ENCODE results near the gene DDO.
"Not testable (repeated sequence)": the region's sequence is repeated elsewhere in the genome, so short reads cannot be mapped to it uniquely, and the experiment has no call there.

Gene DDO

GRCh38 chr6:110368284-110368683 is 47.1 kb downstream of the DDO start:
- DNase-seq (ENCODE audit: low read depth in 2 of 2): no peak

GRCh38 chr6:110367825-110368224 is 47.5 kb downstream of the DDO start:
- no peak for DNase-seq (ENCODE audit: low read depth in 2 of 2)

- DNase-seq (ENCODE audit: low read depth in 2 of 2): no peak
Measured at GRCh38 chr6:110366975-110367374, 48.4 kb downstream of the DDO start.

GRCh38 chr6:110366256-110366655 is 49.1 kb downstream of the DDO start:
- DNase-seq (ENCODE audit: low read depth in 2 of 2): no peak

GRCh38 chr6:110364364-110365105 is 50.8 kb downstream of the DDO start:
- no peak for DNase-seq (ENCODE audit: low read depth in 2 of 2)

- DNase-seq (ENCODE audit: low read depth in 2 of 2): no peak
Measured at GRCh38 chr6:110363748-110364147, 51.6 kb downstream of the DDO start.

GRCh38 chr6:110360676-110361075 is 54.7 kb downstream of the DDO start:
- DNase-seq (ENCODE audit: low read depth in 2 of 2): no peak

- DNase-seq (ENCODE audit: low read depth in 2 of 2): no peak
Measured at GRCh38 chr6:110359556-110359955, 55.8 kb downstream of the DDO start.

GRCh38 chr6:110358553-110359160 is 56.7 kb downstream of the DDO start:
- no peak for DNase-seq (ENCODE audit: low read depth in 2 of 2)

GRCh38 chr6:110357664-110358552 is 57.5 kb downstream of the DDO start, which contains the start of gene METTL24:
Gene METTL24 (minus strand): TSS chr6:110358349. CDS start chr6:110358272, 77 bp downstream.
- no peak for DNase-seq (ENCODE audit: low read depth in 2 of 2)

GRCh38 chr6:110357298-110357663 is 58.1 kb downstream of the DDO start:
- DNase-seq (ENCODE audit: low read depth in 2 of 2): no peak

GRCh38 chr6:110356778-110357177 is 58.6 kb downstream of the DDO start:
- DNase-seq (ENCODE audit: low read depth in 2 of 2): no peak

- DNase-seq (ENCODE audit: low read depth in 2 of 2): no peak
Measured at GRCh38 chr6:110355727-110356126, 59.6 kb downstream of the DDO start.

- no peak for DNase-seq (ENCODE audit: low read depth in 2 of 2)
Measured at GRCh38 chr6:110355022-110355421, 60.4 kb downstream of the DDO start.

GRCh38 chr6:110354153-110354552 is 61.2 kb downstream of the DDO start:
- no peak for DNase-seq (ENCODE audit: low read depth in 2 of 2)

GRCh38 chr6:110353457-110354001 is 61.8 kb downstream of the DDO start:
- no peak for DNase-seq (ENCODE audit: low read depth in 2 of 2)

- DNase-seq (ENCODE audit: low read depth in 2 of 2): no peak
Measured at GRCh38 chr6:110352563-110353262, 62.7 kb downstream of the DDO start.

GRCh38 chr6:110351986-110352385 is 63.4 kb downstream of the DDO start:
- DNase-seq (ENCODE audit: low read depth in 2 of 2): no peak

GRCh38 chr6:110351546-110351945 is 63.8 kb downstream of the DDO start:
- no peak for DNase-seq (ENCODE audit: low read depth in 2 of 2)

GRCh38 chr6:110350593-110350992 is 64.8 kb downstream of the DDO start:
- DNase-seq (ENCODE audit: low read depth in 2 of 2): not testable (repeated sequence)

GRCh38 chr6:110348961-110349690 is 66.2 kb downstream of the DDO start:
- DNase-seq (ENCODE audit: low read depth in 2 of 2): no peak

Data from stimulated activated CD8-positive, alpha-beta memory T cell treated with anti-CD3 and anti-CD28 coated beads, Interleukin-2, amount 100 ng/mL, for 1 hour (primary cell).